Gastrocnemius medialis (tissue), 4 donors: ENCODE data around the gene TTLL10. TPM values are rescaled to one million over a fixed set of nuclear protein-coding genes. Genes with fewer than 3 reads are reported as not detected.

Experiments used
- ATAC-seq, 2 donors: fragments of 150-250 bp; one replicate each; pipeline ENCODE4 v1.9.1; 2016
- DNase-seq, 2 donors: peaks; one replicate each; pipeline ENCODE4 v3.0.0-alpha.2; 2019
- H3K27ac ChIP-seq, 4 donors: fragments of 200-600 bp; sonication (generic); 1 replicate in 1 of 4; 2 replicates in 3 of 4; pipeline ENCODE4 v1.5.1; 2016 to 2018; ENCODE audit warnings: mild to moderate bottlenecking in 2 of 4, moderate library complexity in 1 of 4
- H3K27me3 ChIP-seq, 3 donors: fragments of 200-600 bp; sonication (generic) in 2 of 3; 1 replicate in 1 of 3; 2 replicates in 2 of 3; pipeline versions ENCODE4 v1.5.1 to v1.6.0; 2016 to 2019; ENCODE audit warnings: mild to moderate bottlenecking in 1 of 3, moderate library complexity in 1 of 3
- H3K36me3 ChIP-seq, 2 donors: fragments of 200-600 bp; sonication (generic) in 1 of 2; one replicate each; pipeline ENCODE4 v1.5.1; 2017 to 2018
- H3K4me1 ChIP-seq, 2 donors: fragments of 200-600 bp; sonication (generic) in 1 of 2; one replicate each; pipeline ENCODE4 v1.5.1; 2016 to 2017; ENCODE audit warnings: mild to moderate bottlenecking in 2 of 2
- H3K4me3 ChIP-seq, 4 donors: fragments of 200-600 bp; sonication (generic) in 3 of 4; 1 replicate in 1 of 4; 2 replicates in 3 of 4; pipeline ENCODE4 v1.5.1; 2016 to 2019; ENCODE audit warnings: mild to moderate bottlenecking in 2 of 4
- H3K9me3 ChIP-seq, 3 donors: fragments of 200-600 bp; sonication (generic) in 2 of 3; 1 replicate in 1 of 3; 2 replicates in 2 of 3; pipeline ENCODE4 v1.5.1; 2016 to 2019
- POLR2A ChIP-seq, 2 donors: fragments of 450-650 bp; IDR thresholded peaks; one replicate each; pipeline ENCODE4 v1.6.1; 2017; ENCODE audit warnings: antibody characterized with exemption in 2 of 2, mild to moderate bottlenecking in 2 of 2, moderate library complexity in 2 of 2
- in situ Hi-C, 4 donors: fragments of 200-750 bp; cut with MboI; loops; one replicate each; pipeline versions ENCODE4 v1.15.0 to v1.8.0; 2017; ENCODE audit warnings: low sequenced_read_pairs in 4 of 4
- intact Hi-C: fragments of 100-400 bp; cut with DNase I; formaldehyde crosslinking; loops from one replicate; pipeline ENCODE4 v1.15.1; 2023; ENCODE audit warnings: low total_unique reads
- total RNA-seq, 4 donors: library from RNA; depleted of rRNA; stranded (reverse); fragments of >200 nt; gene quantifications; one replicate each; pipeline versions ENCODE4 v1.1.0 to v1.2.3, GENCODE V29; 2016
- TF ChIP-seq, protein P1 (sequence below), 5 experiments: fragments of 450-650 bp in 3 of 5; fragments of 200-600 bp in 2 of 5; sonication (generic) in 2 of 5; IDR thresholded peaks in 4 of 5; conservative IDR thresholded peaks in 1 of 5; 1 replicate in 4 of 5; 2 replicates in 1 of 5; pipeline ENCODE4 v1.5.1; 2016 to 2019; ENCODE audit warnings: antibody characterized with exemption in 5 of 5, mild to moderate bottlenecking in 3 of 5, moderate library complexity in 3 of 5

TTLL10 gene
- total RNA-seq, 4 donors from 2014 or later, result 0.13 to 0.16 TPM; not detected in 2

DNA sequence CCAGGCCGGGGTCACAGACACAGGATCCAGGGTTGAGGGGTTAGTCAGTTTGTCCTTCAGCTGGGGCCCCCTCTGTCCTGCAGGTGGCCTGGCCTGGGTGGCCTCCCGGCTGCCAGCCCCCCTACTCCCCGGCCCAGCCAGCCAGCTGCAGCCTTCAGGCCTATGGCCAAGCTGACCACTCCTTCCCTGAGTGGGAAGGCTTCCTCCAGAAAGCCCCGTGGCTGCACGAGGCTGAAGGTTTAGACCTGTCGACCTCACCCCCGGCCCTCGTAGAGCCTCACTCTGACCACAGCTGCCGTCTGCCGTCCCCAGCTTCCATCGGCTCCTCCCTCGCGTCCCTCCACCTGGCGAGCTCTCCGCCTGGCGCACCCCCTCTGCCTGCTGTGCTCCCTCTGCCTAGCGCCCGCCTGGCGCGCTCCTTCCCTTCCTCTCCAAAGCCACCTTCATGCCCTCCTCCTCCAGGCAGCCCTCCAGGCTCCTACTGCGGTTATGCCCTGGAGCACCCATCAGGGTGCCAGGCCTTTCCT lies 9.6 kb downstream of the TTLL10 start:
- peaks cover 0 to 9% (median 2%) of the 10 kb centered on the region in 3 donors for H3K27me3 ChIP-seq
- ATAC-seq, result no peak
- H3K36me3 ChIP-seq, result no peaks in the 10 kb centered on the region
- DNase-seq, result no peak
- intact Hi-C loops, result no loop called here
- H3K4me3 ChIP-seq, result peak overlapping the region in 1 of 4 donors; percentile 40
- H3K4me1 ChIP-seq, result no peaks in the 10 kb centered on the region
- in situ Hi-C loops, result no loop called here
- H3K9me3 ChIP-seq, result no peaks in the 10 kb centered on the region
- TF ChIP-seq, protein P1, sequence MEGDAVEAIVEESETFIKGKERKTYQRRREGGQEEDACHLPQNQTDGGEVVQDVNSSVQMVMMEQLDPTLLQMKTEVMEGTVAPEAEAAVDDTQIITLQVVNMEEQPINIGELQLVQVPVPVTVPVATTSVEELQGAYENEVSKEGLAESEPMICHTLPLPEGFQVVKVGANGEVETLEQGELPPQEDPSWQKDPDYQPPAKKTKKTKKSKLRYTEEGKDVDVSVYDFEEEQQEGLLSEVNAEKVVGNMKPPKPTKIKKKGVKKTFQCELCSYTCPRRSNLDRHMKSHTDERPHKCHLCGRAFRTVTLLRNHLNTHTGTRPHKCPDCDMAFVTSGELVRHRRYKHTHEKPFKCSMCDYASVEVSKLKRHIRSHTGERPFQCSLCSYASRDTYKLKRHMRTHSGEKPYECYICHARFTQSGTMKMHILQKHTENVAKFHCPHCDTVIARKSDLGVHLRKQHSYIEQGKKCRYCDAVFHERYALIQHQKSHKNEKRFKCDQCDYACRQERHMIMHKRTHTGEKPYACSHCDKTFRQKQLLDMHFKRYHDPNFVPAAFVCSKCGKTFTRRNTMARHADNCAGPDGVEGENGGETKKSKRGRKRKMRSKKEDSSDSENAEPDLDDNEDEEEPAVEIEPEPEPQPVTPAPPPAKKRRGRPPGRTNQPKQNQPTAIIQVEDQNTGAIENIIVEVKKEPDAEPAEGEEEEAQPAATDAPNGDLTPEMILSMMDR (IDR thresholded peaks at IDR 0.05 in 4 of 5, conservative IDR thresholded peaks at IDR 0.05 in 1 of 5), result no peak
- no peak for TF ChIP-seq POLR2A (IDR thresholded peaks at IDR 0.05)
- H3K27ac ChIP-seq, result peak overlapping the region in 1 of 4 donors; percentile 18

DNA sequence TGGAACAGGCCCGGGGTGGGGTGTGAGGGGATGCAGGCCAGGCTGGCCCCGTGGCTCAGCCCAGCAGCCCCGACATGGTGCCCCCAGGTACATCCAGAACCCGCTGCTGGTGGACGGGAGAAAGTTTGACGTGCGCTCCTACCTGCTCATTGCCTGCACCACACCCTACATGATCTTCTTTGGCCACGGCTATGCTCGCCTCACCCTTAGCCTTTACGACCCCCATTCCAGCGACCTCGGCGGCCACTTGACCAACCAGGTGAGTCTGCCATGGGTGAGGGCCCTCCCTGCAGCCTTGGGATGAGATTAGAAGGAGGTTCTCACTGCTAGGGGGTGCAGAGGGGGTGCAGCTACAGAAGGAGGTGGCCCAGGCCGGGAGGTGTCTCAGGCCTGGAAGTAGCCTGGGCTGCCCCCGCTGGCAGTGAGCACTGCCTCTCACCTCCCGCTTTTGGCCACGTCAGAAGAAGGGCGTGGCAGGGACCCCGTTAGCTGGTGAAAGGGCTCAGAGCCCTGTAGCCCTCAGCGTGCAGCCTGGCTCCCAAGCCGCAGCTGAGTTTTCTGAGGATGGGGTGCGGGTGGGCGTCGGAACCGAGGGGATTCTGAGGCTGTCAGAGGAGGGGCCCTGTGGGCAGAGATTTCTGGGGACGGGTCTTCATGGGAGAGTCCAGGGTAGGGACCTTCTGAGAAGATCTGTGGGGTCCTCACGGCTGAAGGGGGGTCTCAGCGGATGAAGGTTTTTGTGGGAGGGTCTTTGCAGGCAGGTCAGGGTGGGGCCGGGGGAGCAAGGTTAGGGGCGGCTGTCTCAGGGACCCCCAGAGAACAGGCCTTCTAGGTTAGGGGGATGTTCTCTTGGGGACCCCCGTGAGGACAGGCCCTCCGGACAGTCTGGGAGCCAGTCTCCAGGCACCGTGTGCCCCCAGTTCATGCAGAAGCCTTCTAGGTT lies 10.4 kb downstream of the TTLL10 start:
- in situ Hi-C loops (no loop called here), intact Hi-C loops (no loop called here)
- Histone ChIP-seq H3K4me1 (no peaks in the 10 kb centered on the region), H3K27ac (no peak overlapping the region), H3K4me3 (no peak overlapping the region), H3K9me3 (no peaks in the 10 kb centered on the region), H3K36me3 (no peaks in the 10 kb centered on the region), H3K27me3 (peaks cover 0 to 3% (median under 1%) of the 10 kb centered on the region in 3 donors)
- ATAC-seq (no peak), DNase-seq (no peak)
- no peak for TF ChIP-seq POLR2A (IDR thresholded peaks at IDR 0.05)
- TF ChIP-seq, protein P1 (IDR thresholded peaks at IDR 0.05 in 4 of 5, conservative IDR thresholded peaks at IDR 0.05 in 1 of 5), result no peak

DNA sequence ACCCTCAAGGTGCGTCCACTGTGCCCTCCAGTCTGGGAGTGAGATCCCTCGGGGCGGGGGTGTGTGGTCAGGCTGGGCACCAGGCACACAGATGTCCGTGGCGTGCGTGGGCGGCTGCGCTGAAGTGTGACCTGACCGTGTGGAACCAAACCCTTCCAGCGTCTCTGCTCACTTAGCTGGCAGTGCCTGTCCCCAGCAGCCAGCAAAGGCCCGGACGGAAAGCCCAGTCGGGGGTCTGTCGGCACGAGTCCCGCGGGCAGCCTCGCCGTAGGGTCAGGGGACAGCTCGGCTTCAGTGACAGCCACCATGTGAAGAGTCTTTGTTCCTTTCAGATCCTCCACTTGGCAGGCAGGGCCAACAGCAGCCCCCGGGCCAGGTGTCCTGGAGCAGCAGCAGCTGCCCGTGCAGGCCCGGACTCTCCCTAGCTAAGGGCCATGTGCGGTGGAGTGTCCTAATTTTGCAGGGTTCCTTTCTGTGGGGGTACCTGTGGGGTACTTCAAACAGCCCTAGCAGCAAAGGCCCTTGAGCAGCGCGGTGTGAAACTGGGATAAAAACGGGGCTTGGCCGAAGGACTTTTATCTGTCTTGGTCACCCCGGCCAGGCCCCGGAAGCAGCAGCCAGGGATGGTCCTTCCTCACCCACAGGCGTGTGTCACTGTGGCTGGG lies 11.6 kb downstream of the TTLL10 start:
- DNase-seq, result no peak
- Histone ChIP-seq H3K4me1 (no peaks in the 10 kb centered on the region), H3K9me3 (no peaks in the 10 kb centered on the region), H3K4me3 (no peak overlapping the region), H3K27ac (no peak overlapping the region), H3K27me3 (no peaks in the 10 kb centered on the region), H3K36me3 (no peaks in the 10 kb centered on the region)
- no peak for TF ChIP-seq POLR2A (IDR thresholded peaks at IDR 0.05)
- TF ChIP-seq, protein P1 (IDR thresholded peaks at IDR 0.05 in 4 of 5, conservative IDR thresholded peaks at IDR 0.05 in 1 of 5), result no peak
- intact Hi-C loops (no loop called here), in situ Hi-C loops (no loop called here)
- no peak for ATAC-seq

DNA sequence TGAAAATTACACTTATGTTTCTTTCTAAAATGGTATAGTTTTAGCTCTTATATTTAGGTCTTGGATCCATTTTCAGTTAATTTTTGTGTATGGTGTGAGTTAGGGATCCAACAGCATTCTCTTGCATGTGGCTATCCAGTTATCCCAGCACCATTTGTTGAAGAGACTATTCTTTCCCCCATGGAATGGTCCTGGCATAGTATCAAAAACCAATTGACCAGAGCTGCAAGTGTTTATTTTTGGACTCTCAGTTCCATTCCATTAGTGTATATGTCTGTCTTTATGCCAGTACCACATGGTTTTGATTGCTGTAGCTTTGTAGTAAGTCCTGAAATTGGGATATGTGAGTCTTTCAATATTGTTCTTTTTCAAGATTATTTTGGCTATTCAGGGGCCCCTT lies 14.3 kb downstream of the TTLL10 start:
- DNase-seq (no peak), ATAC-seq (no peak)
- Histone ChIP-seq H3K9me3 (no peaks in the 10 kb centered on the region), H3K36me3 (no peaks in the 10 kb centered on the region), H3K27me3 (no peaks in the 10 kb centered on the region), H3K4me1 (no peaks in the 10 kb centered on the region), H3K4me3 (no peak overlapping the region), H3K27ac (no peak overlapping the region)
- intact Hi-C loops (no loop called here), in situ Hi-C loops (no loop called here)
- TF ChIP-seq, protein P1 (IDR thresholded peaks at IDR 0.05 in 4 of 5, conservative IDR thresholded peaks at IDR 0.05 in 1 of 5), result no peak
- TF ChIP-seq POLR2A (IDR thresholded peaks at IDR 0.05), result no peak
